ENCODE measurements around the gene NFAT5. TPM values are rescaled to one million over a fixed set of nuclear protein-coding genes. Genes with fewer than 3 reads are reported as not detected.

Gene NFAT5
- total RNA-seq, 1 experiment from 2014 or later: 21.0 TPM

DNA sequence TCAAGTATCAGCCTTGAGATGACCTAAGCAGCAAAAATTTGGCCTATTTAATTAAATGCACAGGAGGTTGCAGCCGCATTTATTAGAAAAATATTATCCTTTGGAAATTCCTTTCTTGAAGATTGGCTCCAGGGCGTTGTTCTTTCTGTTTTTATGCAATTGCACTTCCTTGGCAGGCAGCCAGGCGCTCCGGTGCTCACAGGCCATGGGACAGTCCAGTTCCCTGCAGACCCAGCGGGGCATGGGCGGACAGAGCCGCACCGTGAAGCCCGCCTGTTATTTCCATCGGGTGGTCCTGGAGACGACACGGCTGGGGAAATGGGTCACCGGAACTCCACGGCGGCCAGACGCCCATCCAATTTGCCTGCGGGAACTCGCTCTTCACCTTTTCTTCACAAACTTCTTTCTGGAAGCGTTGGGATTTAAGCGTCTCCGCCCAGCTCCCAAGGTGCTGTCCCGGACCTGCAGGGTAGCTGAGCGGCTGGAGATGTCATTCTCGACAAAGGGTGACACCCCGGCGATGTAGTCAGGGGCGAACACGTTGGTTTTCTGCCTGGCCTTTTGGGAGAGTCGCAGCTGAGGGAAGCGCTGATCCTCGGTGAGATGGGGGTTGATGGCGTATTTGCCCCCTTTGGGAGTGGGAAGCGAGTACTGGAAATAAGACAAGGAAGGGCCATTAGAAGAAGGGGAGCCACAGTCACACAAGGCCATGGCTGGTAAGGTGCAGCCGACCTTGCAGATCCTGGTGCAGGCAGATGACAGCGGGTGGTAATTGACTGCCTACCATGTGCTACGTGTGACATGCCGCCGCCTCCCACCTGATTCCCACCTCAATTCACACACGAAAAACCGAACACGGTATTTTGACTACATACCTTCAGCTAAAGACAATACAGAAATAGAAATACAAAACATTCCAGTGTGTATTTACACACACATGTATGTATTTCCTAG, 176.5 kb downstream of the NFAT5 start:
- Histone ChIP-seq H3K27ac (ENCODE audit: insufficient read length, low read depth, low read length) (no peak overlapping the region), H3K4ac (ENCODE audit: low read depth, low read length) (no peak overlapping the region), H4K5ac (ENCODE audit: insufficient read length, low read depth, low read length) (no peak overlapping the region), H4K8ac (replicated peaks; ENCODE audit: insufficient read length, low read depth, low read length) (no peak overlapping the region), H4K20me1 (ENCODE audit: control insufficient read depth, insufficient read depth, insufficient read length) (no peaks in the 10 kb centered on the region), H3K4me2 (ENCODE audit: insufficient read depth, insufficient read length, low read length) (no peak overlapping the region), H3K14ac (ENCODE audit: insufficient read depth, low read length) (no peak overlapping the region), H2BK20ac (ENCODE audit: low read depth, low read length, poor library complexity, severe bottlenecking) (no peak overlapping the region), H3K23ac (ENCODE audit: insufficient read length, low read depth, low read length) (no peak overlapping the region), H3K9me3 (ENCODE audit: control insufficient read depth, low read depth, low read length) (no peaks in the 10 kb centered on the region), H3K27me3 (ENCODE audit: insufficient read depth, low read length) (no peaks in the 10 kb centered on the region), H2BK5ac (ENCODE audit: insufficient read length, low read length) (no peak overlapping the region), H4K91ac (ENCODE audit: insufficient read length, low read depth, low read length) (no peak overlapping the region), H3K9ac (ENCODE audit: extremely low read depth, insufficient read length, low read length) (no peak overlapping the region), H2AK5ac (ENCODE audit: insufficient read length, low read length) (no peak overlapping the region), H3K18ac (ENCODE audit: insufficient read length, low read depth, low read length) (no peak overlapping the region), H2BK12ac (ENCODE audit: insufficient read length, low read depth, low read length) (no peak overlapping the region), H3K56ac (ENCODE audit: insufficient read length, low read depth, low read length) (no peak overlapping the region), H3K23me2 (ENCODE audit: insufficient read length, low read depth, low read length, poor library complexity, severe bottlenecking) (no peaks in the 10 kb centered on the region), H2AFZ (ENCODE audit: low read length) (no peak overlapping the region), H3K79me1 (ENCODE audit: insufficient read depth, low read depth, low read length, poor library complexity, severe bottlenecking) (no peaks in the 10 kb centered on the region), H3T11ph (ENCODE audit: low read length) (no peak overlapping the region), H3K4me1 (ENCODE audit: insufficient read depth, low read length) (no peaks in the 10 kb centered on the region), H2BK15ac (ENCODE audit: low read depth, low read length) (no peak overlapping the region), H2BK120ac (ENCODE audit: low read depth, low read length, poor library complexity, severe bottlenecking) (no peak overlapping the region), H3K79me2 (ENCODE audit: insufficient read depth, low read length) (no peaks in the 10 kb centered on the region)
- peaks cover 49 to 77% (median 67%) of the 10 kb centered on the region in 3 experiments; a peak in 6 of 7 replicates for H3K36me3 Mint-ChIP-seq (ENCODE audit: insufficient read depth in 1 of 3, low read depth in 3 of 3)
- peaks cover 1% of the 10 kb centered on the region; the same call in 1 of the 2 replicates for H3K27me3 Mint-ChIP-seq (ENCODE audit: low read depth)
- no CpG with 5 or more reads among the region's 41 CpGs for WGBS (ENCODE audit: extremely low coverage, insufficient read length, low lambda C conversion rate)
- no peak for DNase-seq
- H3K9me3 Mint-ChIP-seq: no peaks in the 10 kb centered on the region
- H3K4me1 Mint-ChIP-seq: no peaks in the 10 kb centered on the region
- H3K4me3 Mint-ChIP-seq: no peak overlapping the region
- no peak overlapping the region; a peak in 1 of 7 replicates for H3K27ac Mint-ChIP-seq
- no peak for TF ChIP-seq CTCF (conservative IDR thresholded peaks at IDR 0.05)

Data from H9 (cell line).